HepG2 (cell line): Measurements from ENCODE around the gene TPD52L2. TPM values are rescaled to one million over a fixed set of nuclear protein-coding genes. Genes with fewer than 3 reads are reported as not detected.

Source experiments
- ATAC-seq: fragments of 200-7000 bp; cut with Tn5 transposase; 3 replicates; pipeline ENCODE4 v1.9.1; 2020; ENCODE audit warnings: mild to moderate bottlenecking, moderate library complexity
- BruUV-seq: library from RNA; stranded (reverse); fragments of 400-500 nt; replicated peaks from 2 replicates; lab custom pipeline; 2021; lab: Mats Ljungman, UMichigan
- CTCF ChIA-PET: fragments of 300-600 bp; formaldehyde crosslinking; extraction: SDS; loops from one replicate; lab custom pipeline; 2021; ENCODE audit warnings: low total read pairs, inconsistent platforms, low intra/inter-chr PET ratio; lab: Yijun Ruan, JAX
- POLR2A ChIA-PET: fragments of 350-600 bp; sonication (Branson Sonifier 250); formaldehyde crosslinking; loops from one replicate; lab custom pipeline; 2020; ENCODE audit warnings: antibody characterized with exemption, inconsistent platforms; lab: Yijun Ruan, JAX
- DNase-seq: peaks from one replicate; pipeline ENCODE4 v3.0.0-alpha.2; 2015; ENCODE audit warnings: low spot score
- FAIRE-seq: peaks from 3 replicates; lab custom pipeline; 2011; peaks lifted over from hg19 to GRCh38; lab: Jason Lieb, UNC
- H2AFZ ChIP-seq: one replicate; pipeline ENCODE4 v1.6.1; 2011; ENCODE audit warnings: low read length, inconsistent platforms
- H3K27ac ChIP-seq: fragments of 300-600 bp; 3 replicates; pipeline ENCODE4 v1.8.0; 2011; ENCODE audit warnings: mixed run types, mild to moderate bottlenecking, mixed read lengths, low read length, inconsistent platforms; ENCODE audit not compliant: insufficient read depth; ENCODE audit errors: extremely low read length
- H3K27me3 ChIP-seq, 2 experiments: fragments of 200-600 bp in 1 of 2; 2 replicates in 1 of 2; 3 replicates in 1 of 2; pipeline versions ENCODE4 v1.6.0 to v1.8.0; 2011; ENCODE audit warnings: low read length in 2 of 2, mild to moderate bottlenecking in 2 of 2, moderate library complexity in 2 of 2, inconsistent platforms in 1 of 2; ENCODE audit not compliant: insufficient read depth in 2 of 2, control insufficient read depth in 1 of 2
- H3K36me3 ChIP-seq, 2 experiments: fragments of 200-600 bp in 1 of 2; replicated peaks in 1 of 2; 2 replicates in 1 of 2; 3 replicates in 1 of 2; pipeline versions ENCODE4 v1.5.1 to v1.8.0; 2011; ENCODE audit warnings: low read length in 2 of 2, inconsistent platforms in 1 of 2; ENCODE audit not compliant: insufficient read depth in 2 of 2, control insufficient read depth in 1 of 2
- H3K4me1 ChIP-seq: 2 replicates; pipeline ENCODE4 v1.5.1; 2012; ENCODE audit warnings: low read length, inconsistent platforms; ENCODE audit not compliant: insufficient read depth
- H3K4me2 ChIP-seq: 2 replicates; pipeline ENCODE4 v1.6.0; 2011; ENCODE audit warnings: low read depth, low read length, inconsistent platforms
- H3K4me3 ChIP-seq, 3 experiments: fragments of 200-600 bp in 1 of 3; sonication (generic), shearing (Covaris generic) in 1 of 3; replicated peaks in 1 of 3; 2 replicates each; pipeline ENCODE4 v1.5.1; 2011 to 2016; ENCODE audit warnings: low read length in 3 of 3, inconsistent platforms in 2 of 3, low read depth in 2 of 3, mild to moderate bottlenecking in 2 of 3, control low read depth in 1 of 3, mixed read lengths in 1 of 3; ENCODE audit not compliant: insufficient read depth in 1 of 3
- H3K79me2 ChIP-seq: one replicate; pipeline ENCODE4 v1.6.1; 2011; ENCODE audit warnings: low read length, inconsistent platforms; ENCODE audit not compliant: insufficient read depth
- H3K9ac ChIP-seq: 2 replicates; pipeline ENCODE4 v1.6.0; 2011; ENCODE audit warnings: mild to moderate bottlenecking, low read depth, low read length, inconsistent platforms; ENCODE audit not compliant: insufficient read depth
- H3K9me3 ChIP-seq: 2 replicates; pipeline ENCODE4 v1.5.1; 2012; ENCODE audit warnings: mild to moderate bottlenecking, low read length
- H4K20me1 ChIP-seq: 2 replicates; pipeline ENCODE4 v1.6.0; 2011; ENCODE audit warnings: inconsistent platforms, mild to moderate bottlenecking, low read length, moderate library complexity; ENCODE audit not compliant: insufficient read depth
- NR2F6 ChIP-seq, 2 experiments: IDR thresholded peaks; 2 replicates each; pipeline ENCODE4 v1.6.1; 2016; ENCODE audit warnings: antibody characterized with exemption in 1 of 2, mild to moderate bottlenecking in 1 of 2
- PHF21A ChIP-seq: sonication (generic); formaldehyde crosslinking; IDR thresholded peaks from 2 replicates; pipeline ENCODE4 v1.5.0; 2020; ENCODE audit warnings: mild to moderate bottlenecking, missing genetic modification reagents
- POLR2G ChIP-seq: fragments of 200-400 bp; formaldehyde crosslinking; IDR thresholded peaks from 2 replicates; pipeline ENCODE4 v1.6.1; 2018; ENCODE audit warnings: mild to moderate bottlenecking, low read depth, low read length, moderate library complexity
- SALL2 ChIP-seq: sonication (generic); formaldehyde crosslinking; IDR thresholded peaks from 2 replicates; pipeline ENCODE4 v1.8.1; 2023; ENCODE audit warnings: mild to moderate bottlenecking, missing genetic modification reagents, inconsistent platforms
- SP1 ChIP-seq, 2 experiments: fragments of 450-650 bp in 1 of 2; sonication (generic) in 1 of 2; formaldehyde crosslinking in 1 of 2; IDR thresholded peaks; 2 replicates each; pipeline versions ENCODE4 v1.4.0 to v1.6.1; 2016 to 2020; ENCODE audit warnings: missing genetic modification reagents in 1 of 2
- SP5 ChIP-seq: IDR thresholded peaks from 2 replicates; pipeline ENCODE4 v1.6.1; 2016; ENCODE audit warnings: low read depth, borderline replicate concordance
- ZBTB8A ChIP-seq: sonication (generic); formaldehyde crosslinking; IDR thresholded peaks from 2 replicates; pipeline ENCODE4 v1.4.0; 2020; ENCODE audit warnings: mild to moderate bottlenecking, low read depth, missing genetic modification reagents, borderline replicate concordance
- ZFP90 ChIP-seq: sonication (generic); formaldehyde crosslinking; IDR thresholded peaks from 2 replicates; pipeline ENCODE4 v1.8.0; 2022; ENCODE audit warnings: missing genetic modification reagents, mild to moderate bottlenecking, inconsistent platforms, borderline replicate concordance
- ZNF317 ChIP-seq: sonication (generic); formaldehyde crosslinking; IDR thresholded peaks from 2 replicates; pipeline ENCODE4 v1.5.0; 2020; ENCODE audit warnings: mild to moderate bottlenecking, missing genetic modification reagents
- ZNF891 ChIP-seq: sonication (generic); formaldehyde crosslinking; IDR thresholded peaks from 2 replicates; pipeline ENCODE4 v1.5.0; 2020; ENCODE audit warnings: mild to moderate bottlenecking, missing genetic modification reagents
- ZSCAN21 ChIP-seq: sonication (generic); formaldehyde crosslinking; IDR thresholded peaks from 2 replicates; pipeline ENCODE4 v1.8.0; 2022; ENCODE audit warnings: mild to moderate bottlenecking, missing genetic modification reagents, moderate library complexity, borderline replicate concordance
- WGBS: methylation state at CpG from one replicate; pipeline ENCODE4 v1.1.6; 2017; ENCODE audit warnings: low lambda C conversion rate; 5-methylcytosine and 5-hydroxymethylcytosine counted together
- in situ Hi-C: cut with HindIII; loops from 2 replicates; pipeline ENCODE4 v1.10.0; 2017; ENCODE audit warnings: low pct_unique_long_range_greater_than_20kb; ENCODE audit not compliant: extremely low pct_ligation_motif_present
- intact Hi-C: fragments of 100-400 bp; cut with micrococcal nuclease; formaldehyde crosslinking; loops from one replicate; pipeline ENCODE4 v1.10.0; 2022; ENCODE audit not compliant: unreplicated experiment
- polyA plus RNA-seq, 8 experiments: library from polyadenylated mRNA; depleted of rRNA in 3 of 8; stranded (reverse) in 7 of 8; unstranded in 1 of 8; fragments of >200 nt; fragmentation: Illumina TruSeq in 4 of 8; extraction: Trizol in 4 of 8; gene quantifications; 2 replicates each; pipeline versions ENCODE4 v1.2.1 to v1.2.3, GENCODE V29; 2011 to 2016; ENCODE audit warnings: low read depth in 4 of 8, missing spikeins in 1 of 8, mixed read lengths in 1 of 8; ENCODE audit not compliant: insufficient read depth in 1 of 8
- total RNA-seq, 5 experiments: library from RNA; depleted of rRNA; stranded (reverse); fragments of >200 nt; fragmentation: Illumina TruSeq; extraction: Trizol; gene quantifications; 2 replicates each; pipeline ENCODE4 v1.2.3, GENCODE V29; 2016; ENCODE audit warnings: low read depth in 1 of 5
- TF ChIP-seq, protein P1 (sequence below): sonication (generic); formaldehyde crosslinking; IDR thresholded peaks from 2 replicates; pipeline ENCODE4 v1.5.0; 2020; ENCODE audit warnings: missing genetic modification reagents, mild to moderate bottlenecking, borderline replicate concordance
- TF ChIP-seq, protein P2 (sequence below): sonication (generic); formaldehyde crosslinking; IDR thresholded peaks from 2 replicates; pipeline ENCODE4 v1.8.1; 2023; ENCODE audit warnings: mild to moderate bottlenecking, inconsistent platforms, moderate library complexity, missing genetic modification reagents, borderline replicate concordance
- TF ChIP-seq, protein P3 (sequence below): sonication (generic); formaldehyde crosslinking; IDR thresholded peaks from 2 replicates; pipeline ENCODE4 v1.5.1; 2020; ENCODE audit warnings: mild to moderate bottlenecking, missing genetic modification reagents
- TF ChIP-seq, protein P4 (sequence below): sonication (generic); formaldehyde crosslinking; IDR thresholded peaks from 2 replicates; pipeline ENCODE4 v1.5.1; 2020; ENCODE audit warnings: mild to moderate bottlenecking, missing genetic modification reagents, moderate library complexity

TPD52L2 gene
- total and polyA plus RNA-seq, 2 of the 13 experiments (the other 11 are each of a cell fraction or from before 2014, with no cell fraction given): 156 to 184 TPM

DNA sequence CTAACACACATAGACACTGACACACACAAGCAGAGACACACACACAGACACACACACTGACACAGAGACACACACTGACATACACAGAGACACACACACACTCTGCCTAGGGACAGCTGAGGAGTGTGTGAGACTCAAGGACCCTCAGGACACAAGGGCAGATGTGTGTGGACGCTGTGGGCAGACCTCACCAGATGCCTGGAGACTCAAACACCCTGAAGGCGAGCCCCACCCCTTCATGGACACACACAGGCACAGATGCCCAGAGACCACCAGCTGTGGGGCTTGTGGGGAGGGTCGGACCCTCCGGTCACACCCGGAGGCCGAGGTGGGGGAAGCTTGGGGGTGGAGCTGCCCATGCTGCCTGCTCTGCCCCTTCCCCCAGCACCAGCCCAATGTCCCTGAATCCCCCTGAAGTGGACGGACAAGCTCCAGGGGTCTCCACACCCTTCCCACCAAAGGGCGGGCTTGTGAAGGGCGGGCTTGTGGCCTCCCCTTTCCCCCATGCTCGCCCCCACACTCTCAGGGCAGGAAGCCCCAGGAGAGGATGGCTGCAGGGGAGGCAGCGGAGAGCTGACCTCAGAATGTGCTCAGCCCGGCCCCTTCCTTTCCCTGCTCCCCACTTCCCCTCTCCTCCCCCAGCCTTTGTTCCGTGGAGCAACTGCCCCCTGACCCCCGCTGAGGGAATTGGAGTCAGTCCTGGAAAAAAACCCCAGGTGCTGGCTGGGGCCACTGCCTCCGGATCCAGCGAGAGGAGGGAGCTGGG lies 17.6 kb upstream of the TPD52L2 start:
- peak; percentile 14 for ATAC-seq
- intact Hi-C loops: loop anchor here (1.0 kb wide), 1 partner anchor 12 kb away; no protein-coding TSS in a partner anchor
- Histone ChIP-seq H3K79me2 (no peaks in the 10 kb centered on the region), H3K27ac (no peak overlapping the region), H4K20me1 (no peaks in the 10 kb centered on the region), H2AFZ (no peak overlapping the region), H3K9ac (peak overlapping the region; percentile 39; the same call in 1 of the 2 replicates), H3K36me3 (no peaks in the 10 kb centered on the region), H3K4me3 (peak overlapping the region; percentile 30 to 71 (median 47)), H3K4me2 (peak overlapping the region; percentile 66), H3K27me3 (peaks cover 9 to 34% of the 10 kb centered on the region in 2 experiments), H3K4me1 (peaks cover 41% of the 10 kb centered on the region), H3K9me3 (no peaks in the 10 kb centered on the region)
- no peak for FAIRE-seq
- ChIA-PET POLR2A (interaction anchor here (0.6 to 3.7 kb wide), 12 partner anchors 9 to 273 kb away, joined by 3 to 29 read pairs (median 5); partner anchors contain the start of genes ABHD16B, ARFRP1, HELZ2 and SLC2A4RG), CTCF (no interaction called here)
- in situ Hi-C loops: no loop called here
- 6% methylated on average over 15 of the region's 16 CpGs for WGBS
- no TSS peak for BruUV-seq
- DNase-seq: no peak
- no peak for TF ChIP-seq SP1 (IDR thresholded peaks at IDR 0.05)
- 0 out of 2 replicates have a peak, but pooled peaks have one; percentile 7 for TF ChIP-seq SP1 (CRISPR knock-in tag; IDR thresholded peaks at IDR 0.05)
- TF ChIP-seq, protein P1, sequence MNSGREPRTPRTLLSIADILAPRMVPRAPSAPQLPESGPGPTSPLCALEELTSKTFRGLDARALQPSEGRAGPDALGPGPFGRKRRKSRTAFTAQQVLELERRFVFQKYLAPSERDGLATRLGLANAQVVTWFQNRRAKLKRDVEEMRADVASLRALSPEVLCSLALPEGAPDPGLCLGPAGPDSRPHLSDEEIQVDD (CRISPR knock-in tag): peak; percentile 55; the same call in 1 of the 2 replicates
- TF ChIP-seq PHF21A (CRISPR knock-in tag): peak; percentile 92; the same call in 1 of the 2 replicates
- peak; percentile 36; the same call in 1 of the 2 replicates for TF ChIP-seq POLR2G
- 0 out of 2 replicates have a peak, but pooled peaks have one; percentile 60 for TF ChIP-seq ZNF891
- TF ChIP-seq, protein P2, sequence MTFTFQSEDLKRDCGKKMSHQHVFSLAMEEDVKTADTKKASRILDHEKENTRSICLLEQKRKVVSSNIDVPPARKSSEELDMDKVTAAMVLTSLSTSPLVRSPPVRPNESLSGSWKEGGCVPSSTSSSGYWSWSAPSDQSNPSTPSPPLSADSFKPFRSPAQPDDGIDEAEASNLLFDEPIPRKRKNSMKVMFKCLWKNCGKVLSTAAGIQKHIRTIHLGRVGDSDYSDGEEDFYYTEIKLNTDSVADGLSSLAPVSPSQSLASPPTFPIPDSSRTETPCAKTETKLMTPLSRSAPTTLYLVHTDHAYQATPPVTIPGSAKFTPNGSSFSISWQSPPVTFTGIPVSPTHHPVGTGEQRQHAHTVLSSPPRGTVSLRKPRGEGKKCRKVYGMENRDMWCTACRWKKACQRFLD: peak; percentile 22; the same call in 1 of the 2 replicates
- TF ChIP-seq, protein P3, sequence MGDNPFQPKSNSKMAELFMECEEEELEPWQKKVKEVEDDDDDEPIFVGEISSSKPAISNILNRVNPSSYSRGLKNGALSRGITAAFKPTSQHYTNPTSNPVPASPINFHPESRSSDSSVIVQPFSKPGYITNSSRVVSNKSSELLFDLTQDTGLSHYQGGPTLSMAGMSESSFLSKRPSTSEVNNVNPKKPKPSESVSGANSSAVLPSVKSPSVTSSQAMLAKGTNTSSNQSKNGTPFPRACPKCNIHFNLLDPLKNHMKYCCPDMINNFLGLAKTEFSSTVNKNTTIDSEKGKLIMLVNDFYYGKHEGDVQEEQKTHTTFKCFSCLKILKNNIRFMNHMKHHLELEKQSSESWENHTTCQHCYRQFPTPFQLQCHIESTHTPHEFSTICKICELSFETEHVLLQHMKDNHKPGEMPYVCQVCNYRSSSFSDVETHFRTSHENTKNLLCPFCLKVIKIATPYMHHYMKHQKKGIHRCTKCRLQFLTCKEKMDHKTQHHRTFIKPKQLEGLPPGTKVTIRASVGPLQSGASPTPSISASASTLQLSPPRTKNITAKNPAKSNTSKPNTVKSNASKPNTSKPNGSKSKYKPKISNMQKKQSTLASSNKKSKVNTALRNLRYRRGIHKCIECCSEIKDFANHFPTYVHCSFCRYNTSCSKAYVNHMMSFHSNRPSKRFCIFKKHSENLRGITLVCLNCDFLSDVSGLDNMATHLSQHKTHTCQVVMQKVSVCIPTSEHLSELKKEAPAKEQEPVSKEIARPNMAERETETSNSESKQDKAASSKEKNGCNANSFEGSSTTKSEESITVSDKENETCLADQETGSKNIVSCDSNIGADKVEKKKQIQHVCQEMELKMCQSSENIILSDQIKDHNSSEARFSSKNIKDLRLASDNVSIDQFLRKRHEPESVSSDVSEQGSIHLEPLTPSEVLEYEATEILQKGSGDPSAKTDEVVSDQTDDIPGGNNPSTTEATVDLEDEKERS (CRISPR knock-in tag): peak; percentile 80; the same call in 1 of the 2 replicates
- 0 out of 2 replicates have a peak, but pooled peaks have one; percentile 3 for TF ChIP-seq ZSCAN21 (CRISPR knock-in tag)
- TF ChIP-seq SALL2: peak; percentile 20; the same call in 1 of the 2 replicates
- 0 out of 2 replicates have a peak, but pooled peaks have one; percentile 31 for TF ChIP-seq ZNF317 (CRISPR knock-in tag)
- 0 out of 2 replicates have a peak, but pooled peaks have one; percentile 30 for TF ChIP-seq ZBTB8A (CRISPR knock-in tag)
- TF ChIP-seq, protein P4, sequence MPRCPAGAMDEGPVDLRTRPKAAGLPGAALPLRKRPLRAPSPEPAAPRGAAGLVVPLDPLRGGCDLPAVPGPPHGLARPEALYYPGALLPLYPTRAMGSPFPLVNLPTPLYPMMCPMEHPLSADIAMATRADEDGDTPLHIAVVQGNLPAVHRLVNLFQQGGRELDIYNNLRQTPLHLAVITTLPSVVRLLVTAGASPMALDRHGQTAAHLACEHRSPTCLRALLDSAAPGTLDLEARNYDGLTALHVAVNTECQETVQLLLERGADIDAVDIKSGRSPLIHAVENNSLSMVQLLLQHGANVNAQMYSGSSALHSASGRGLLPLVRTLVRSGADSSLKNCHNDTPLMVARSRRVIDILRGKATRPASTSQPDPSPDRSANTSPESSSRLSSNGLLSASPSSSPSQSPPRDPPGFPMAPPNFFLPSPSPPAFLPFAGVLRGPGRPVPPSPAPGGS: no peak
- peak; percentile 13; the same call in 1 of the 2 replicates for TF ChIP-seq ZFP90 (CRISPR knock-in tag)
- 0 out of 2 replicates have a peak, but pooled peaks have one; percentile 36 for TF ChIP-seq SP5 (CRISPR knock-in tag)
- TF ChIP-seq NR2F6 (IDR thresholded peaks at IDR 0.05): peak; percentile 68
- TF ChIP-seq NR2F6 (CRISPR knock-in tag; IDR thresholded peaks at IDR 0.05): no peak
